Measurements from ENCODE around the gene XPR1.
A peak's percentile ranks its signal among the peaks of the same experiment; 100 is the strongest.
"Not testable (repeated sequence)": the region's sequence is repeated elsewhere in the genome, so short reads cannot be mapped to it uniquely, and the experiment has no call there.

The XPR1 gene

DNA sequence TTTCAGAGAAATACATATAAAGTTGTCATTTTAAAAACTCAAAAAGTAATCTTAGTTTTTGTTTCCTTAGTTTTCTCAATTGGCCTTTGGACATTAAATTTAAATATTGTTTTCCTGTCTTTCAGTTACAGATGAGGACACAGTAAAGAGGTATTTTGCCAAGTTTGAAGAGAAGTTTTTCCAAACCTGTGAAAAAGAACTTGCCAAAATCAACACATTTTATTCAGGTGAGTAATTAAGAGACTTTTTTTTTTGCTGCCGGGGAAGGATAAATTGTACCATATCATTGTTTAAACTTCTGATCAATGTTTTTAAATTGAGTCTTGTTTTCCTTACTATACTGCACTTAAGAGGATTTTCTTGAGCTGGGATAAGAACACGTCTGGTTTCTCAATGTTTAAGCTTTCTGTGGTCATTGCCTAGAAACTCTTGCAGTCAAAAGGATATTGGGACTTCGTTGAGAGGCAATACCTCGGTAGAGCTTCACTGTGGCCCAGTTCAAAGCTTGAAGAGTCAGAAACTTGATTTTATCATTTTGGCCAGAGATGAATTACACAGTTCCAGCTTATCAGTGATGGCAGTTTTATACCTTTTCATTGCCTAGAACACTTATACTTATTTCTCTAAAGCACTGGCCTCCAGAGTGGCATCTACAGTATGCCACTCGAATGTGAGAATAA is 155.9 kb downstream of the XPR1 start:
- DNase-seq = no peak

GRCh38 chr1:180789460-180789859 is 157.6 kb downstream of the XPR1 start:
- DNase-seq = no peak

GRCh38 chr1:180791152-180791551 is 159.3 kb downstream of the XPR1 start:
- DNase-seq = not testable (repeated sequence)

- DNase-seq = peak; percentile 35
Measured at GRCh38 chr1:180791806-180792205, 160.0 kb downstream of the XPR1 start.

GRCh38 chr1:180793451-180793850 is 161.6 kb downstream of the XPR1 start:
- no peak for DNase-seq

DNA sequence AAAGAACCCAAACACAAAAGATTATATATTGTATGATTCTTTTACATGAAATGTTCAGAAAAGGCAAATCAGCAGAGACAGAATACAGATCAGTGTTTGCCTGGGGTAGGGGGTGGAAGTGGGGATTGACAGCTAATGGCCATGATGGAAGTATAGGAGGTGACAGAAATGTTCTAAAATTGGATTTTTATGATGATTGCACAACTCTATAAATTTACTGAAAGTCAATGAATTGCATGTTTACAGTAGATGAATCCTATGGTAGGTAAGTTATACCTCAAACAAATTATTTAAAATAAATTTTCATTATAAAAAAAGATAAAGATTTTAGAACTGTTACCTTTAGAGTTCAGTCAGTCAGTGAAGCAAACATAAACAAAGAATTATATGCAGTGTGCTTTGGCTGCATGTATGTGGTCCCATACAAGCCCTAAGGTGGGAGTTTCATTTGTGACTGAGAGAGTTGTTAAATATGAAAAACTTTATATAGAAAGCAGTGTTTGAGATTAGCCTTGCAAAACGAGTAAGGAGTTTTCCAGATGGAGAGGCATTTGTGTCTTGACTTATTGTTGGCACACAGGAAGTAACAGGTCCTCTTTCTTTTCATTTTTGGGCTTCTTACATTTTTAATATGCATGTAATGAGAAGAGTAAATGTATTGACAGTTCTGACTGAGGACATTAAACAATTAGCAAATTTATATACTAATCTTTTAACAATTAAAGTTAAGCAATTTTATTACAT is 165.2 kb downstream of the XPR1 start:
- no peak for DNase-seq

DNA sequence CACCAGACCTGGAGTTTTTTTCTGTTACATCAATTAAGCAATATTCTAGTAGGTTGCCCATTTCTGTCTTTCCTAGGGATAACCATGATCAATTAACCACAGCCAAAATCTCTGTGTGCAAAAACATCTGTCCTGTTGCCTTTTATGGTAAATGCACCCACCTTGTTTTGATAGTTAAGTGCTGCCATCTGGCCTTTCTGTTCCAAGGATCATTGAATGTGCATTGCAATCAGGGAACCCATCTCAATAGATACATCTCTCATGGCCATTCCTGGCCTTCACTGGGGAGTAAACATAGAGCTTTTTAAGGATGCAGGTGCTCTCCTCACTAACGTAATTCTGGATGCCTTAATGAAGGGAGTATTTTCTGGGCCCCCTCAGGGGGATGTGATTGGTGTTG is 169.1 kb downstream of the XPR1 start:
- DNase-seq = no peak

GRCh38 chr1:180802813-180803212 is 171.0 kb downstream of the XPR1 start:
- no peak for DNase-seq

DNA sequence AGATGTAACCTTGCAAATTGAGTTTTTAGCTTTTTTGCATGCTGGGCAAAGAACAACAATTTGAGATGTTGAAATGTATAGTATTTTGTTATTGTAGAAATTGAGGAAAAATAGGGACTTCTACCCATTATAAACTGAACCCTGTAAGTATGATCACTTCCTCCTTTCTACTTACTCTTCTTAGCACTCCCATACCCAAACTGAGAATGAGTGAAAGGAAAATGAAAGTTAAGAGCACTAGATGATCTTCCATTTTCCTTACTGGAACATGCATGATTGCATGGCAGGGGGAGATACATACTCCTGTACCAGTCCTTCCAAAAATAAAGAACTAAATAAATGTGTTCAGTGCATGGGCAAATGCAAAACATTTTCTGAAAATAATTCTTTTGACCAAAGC is 173.5 kb downstream of the XPR1 start:
- DNase-seq = no peak

- DNase-seq = no peak
Measured at GRCh38 chr1:180811298-180811697, 179.5 kb downstream of the XPR1 start.

GRCh38 chr1:180811886-180812285 is 180.1 kb downstream of the XPR1 start:
- no peak for DNase-seq

DNA sequence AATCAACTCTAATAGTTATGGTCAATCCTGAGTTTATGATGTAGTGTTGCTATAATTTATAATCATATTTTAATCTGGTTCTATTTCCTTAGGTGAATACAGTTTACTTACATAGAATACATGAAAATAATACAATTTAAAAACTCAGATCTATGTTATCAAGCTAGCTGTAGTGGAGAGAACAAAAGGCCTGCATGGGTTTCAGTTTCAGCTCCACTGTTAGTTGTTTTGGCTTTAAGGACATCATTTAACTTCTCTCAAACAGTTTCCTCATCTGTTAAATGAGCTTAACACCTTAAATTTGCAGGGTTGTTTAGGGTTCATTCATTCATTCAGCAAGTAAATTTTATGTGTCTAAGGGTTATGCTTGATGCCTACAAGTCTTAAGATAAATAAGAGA is 182.4 kb downstream of the XPR1 start:
- no peak for DNase-seq

- DNase-seq = no peak
Measured at GRCh38 chr1:180815188-180815587, 183.4 kb downstream of the XPR1 start.

DNA sequence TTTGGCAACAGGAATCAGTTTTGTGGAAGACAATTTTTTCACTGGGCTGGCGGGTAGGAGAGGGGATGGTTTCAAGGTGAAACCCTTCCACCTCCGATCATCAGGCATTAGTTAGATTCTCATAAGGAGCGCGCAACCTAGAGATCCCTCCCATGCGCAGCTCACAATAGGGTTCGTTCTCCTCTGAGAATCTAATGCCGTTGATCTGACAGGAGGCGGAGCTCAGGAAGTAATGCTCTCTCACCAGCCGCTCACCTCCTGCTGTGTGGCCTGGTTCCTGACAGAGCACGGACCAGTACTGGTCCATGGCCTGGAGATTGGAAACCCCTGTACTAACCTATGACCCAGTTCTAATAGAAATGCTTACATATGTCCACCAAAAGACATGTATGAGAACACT is 184.3 kb downstream of the XPR1 start:
- no peak for DNase-seq

DNA sequence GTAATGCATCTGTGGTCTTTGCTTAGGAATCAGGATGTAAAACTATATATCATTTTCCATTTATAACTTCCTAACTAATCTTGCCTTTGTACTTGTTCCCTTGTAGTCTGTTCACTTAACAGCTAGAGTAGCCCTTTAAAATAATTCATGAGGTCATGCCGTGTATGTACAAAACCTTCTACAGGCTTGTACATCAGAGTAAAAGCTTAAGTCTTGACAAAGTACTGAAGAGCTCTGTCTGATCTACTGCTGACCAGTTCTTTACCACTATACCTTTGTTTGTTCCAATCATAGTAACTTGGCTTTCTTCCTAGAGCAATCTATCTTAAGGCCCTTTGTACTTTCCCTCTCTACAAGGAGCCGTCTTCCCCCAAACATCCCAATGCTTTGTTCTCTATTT is 190.1 kb downstream of the XPR1 start:
- no peak for DNase-seq

GRCh38 chr1:180831507-180831906 is 199.7 kb downstream of the XPR1 start:
- DNase-seq = not testable (repeated sequence)

GRCh38 chr1:180833180-180833579 is 201.4 kb downstream of the XPR1 start:
- DNase-seq = not testable (repeated sequence)

- no peak for DNase-seq
Measured at GRCh38 chr1:180836449-180836848, 204.6 kb downstream of the XPR1 start.

GRCh38 chr1:180837020-180837419 is 205.2 kb downstream of the XPR1 start:
- no peak for DNase-seq

- DNase-seq = no peak
Measured at GRCh38 chr1:180838535-180838934, 206.7 kb downstream of the XPR1 start.

DNA sequence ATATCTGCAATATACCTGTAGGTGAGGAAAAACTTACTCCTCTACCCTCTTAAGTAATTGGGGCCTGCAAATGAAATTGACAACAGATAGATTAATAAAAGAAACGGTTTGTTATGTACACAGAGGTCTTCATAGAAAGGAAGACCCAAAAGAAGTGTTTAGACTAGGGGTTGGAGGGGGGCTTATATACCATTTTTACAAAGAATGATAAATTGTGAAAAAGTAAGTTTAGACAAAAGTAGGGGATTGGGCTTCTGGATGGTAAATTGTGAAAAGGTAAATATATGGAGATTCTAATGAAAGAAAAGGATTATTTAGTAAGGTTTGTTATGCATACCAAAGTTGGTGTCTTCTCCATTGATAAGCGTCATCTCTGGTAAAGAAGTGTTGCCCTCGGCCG is 207.7 kb downstream of the XPR1 start:
- DNase-seq = no peak

DNA sequence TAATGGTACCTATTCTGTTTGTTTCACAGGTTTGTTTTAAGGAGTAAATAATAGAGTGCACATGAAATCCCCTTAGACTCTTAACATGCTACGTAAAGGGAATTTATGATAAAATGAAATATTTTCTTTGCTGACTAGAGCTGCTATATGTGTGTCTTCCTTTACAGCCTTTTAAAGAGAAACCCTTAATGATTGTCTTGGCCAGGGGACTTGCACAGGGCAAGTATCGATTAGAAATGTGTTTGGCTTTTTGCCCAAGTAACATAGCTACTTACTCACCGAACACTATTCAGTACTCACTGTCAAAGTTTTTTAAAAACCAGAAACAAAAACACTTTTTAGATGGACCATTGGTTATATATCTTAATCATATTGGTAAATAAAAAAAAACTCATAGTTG is 209.6 kb downstream of the XPR1 start:
- no peak for DNase-seq

DNA sequence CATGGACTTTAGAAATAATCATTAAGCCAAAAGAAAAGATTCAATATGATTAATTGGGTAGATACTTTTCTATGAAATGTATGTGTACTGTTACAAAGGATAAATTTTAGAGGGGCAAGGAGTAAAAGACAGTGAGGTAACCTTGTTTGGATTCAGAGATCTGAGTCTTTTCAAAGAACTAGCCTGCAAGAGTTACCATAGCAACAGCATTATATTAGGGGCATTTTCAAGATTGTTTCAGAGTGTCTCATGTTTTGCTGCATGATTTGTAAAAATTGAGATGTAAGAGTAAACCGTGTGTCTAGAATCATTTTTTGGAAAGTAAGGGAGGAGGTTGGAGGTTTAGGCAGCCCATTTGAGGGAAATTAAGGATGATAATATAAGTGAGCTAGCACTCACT is 210.2 kb downstream of the XPR1 start:
- DNase-seq = peak; percentile 33

GRCh38 chr1:180842491-180843275 is 210.9 kb downstream of the XPR1 start:
- DNase-seq = no peak
